ENCODE results near the gene ZP1. TPM values are rescaled to one million over a fixed set of nuclear protein-coding genes. Genes with fewer than 3 reads are reported as not detected.

ZP1 gene
- total and polyA plus RNA-seq, 2 of the 8 experiments (the other 6 are each of a cell fraction or from before 2014, with no cell fraction given): not detected

DNA sequence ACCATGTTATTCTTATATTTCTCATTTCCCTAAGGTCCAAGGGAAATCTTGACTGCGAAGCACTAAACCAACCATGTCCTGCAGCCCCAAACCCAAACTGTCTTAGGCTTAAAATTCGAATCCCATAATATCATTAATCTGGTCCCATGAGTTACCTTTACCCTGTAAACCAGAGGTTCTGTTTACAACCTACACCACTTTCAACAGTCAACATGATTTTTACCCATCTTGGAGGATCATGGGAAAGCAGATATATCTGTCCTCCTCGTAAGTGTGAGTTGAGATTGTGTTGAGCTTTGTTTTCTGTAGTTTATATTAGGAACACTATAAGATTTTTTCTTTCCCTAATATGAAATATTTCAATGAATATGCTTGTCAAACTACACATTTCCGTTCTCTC lies 32.6 kb downstream of the ZP1 start:
- Histone ChIP-seq H3K9me3 (ENCODE audit: insufficient read depth in 2 of 2, low read depth in 1 of 2, low read length in 1 of 2) (no peaks in the 10 kb centered on the region), H3K23ac (ENCODE audit: insufficient read length) (no peak overlapping the region), H2BK20ac (ENCODE audit: low read length) (no peak overlapping the region), H3K4me3 (ENCODE audit: extremely low read depth in 1 of 4, insufficient read depth in 2 of 4, low read depth in 3 of 4, low read length in 4 of 4) (no peak overlapping the region), H3K79me1 (ENCODE audit: low read depth, low read length) (peaks cover 9% of the 10 kb centered on the region), H4K5ac (ENCODE audit: insufficient read length, low read depth, low read length) (no peak overlapping the region), H2BK5ac (ENCODE audit: low read depth, low read length) (no peak overlapping the region), H3K23me2 (ENCODE audit: low read depth, low read length) (no peaks in the 10 kb centered on the region), H3K4ac (replicated peaks; ENCODE audit: insufficient read length, low read depth, low read length) (no peak overlapping the region), H3K27me3 (replicated peaks in 1 of 4; ENCODE audit: control insufficient read depth in 3 of 4, extremely low read depth in 1 of 4, insufficient read depth in 3 of 4, low read length in 3 of 4) (no peaks in the 10 kb centered on the region), H2BK120ac (replicated peaks; ENCODE audit: low read depth, low read length) (no peak overlapping the region), H2BK15ac (ENCODE audit: low read length) (no peak overlapping the region), H3K9ac (replicated peaks in 1 of 4; ENCODE audit: extremely low read depth in 1 of 4, low read depth in 3 of 4, low read length in 3 of 4) (no peak overlapping the region), H2AFZ (ENCODE audit: low read length) (no peak overlapping the region), H2BK12ac (ENCODE audit: low read depth, low read length) (no peak overlapping the region), H3K4me2 (ENCODE audit: insufficient read depth in 1 of 2, low read depth in 2 of 2, low read length in 2 of 2) (no peak overlapping the region), H3K56ac (replicated peaks; ENCODE audit: insufficient read length, low read depth, low read length) (no peak overlapping the region), H4K91ac (replicated peaks; ENCODE audit: insufficient read length, low read length) (no peak overlapping the region), H3K18ac (ENCODE audit: extremely low read depth, low read length) (no peak overlapping the region), H2AK5ac (ENCODE audit: low read depth, low read length) (no peak overlapping the region), H3K14ac (ENCODE audit: insufficient read length) (no peak overlapping the region), H4K20me1 (replicated peaks in 1 of 2; ENCODE audit: control insufficient read depth in 1 of 2, insufficient read depth in 2 of 2, low read length in 2 of 2) (peaks cover 10 to 30% of the 10 kb centered on the region in 2 experiments), H3K27ac (ENCODE audit: low read depth, low read length) (no peak overlapping the region), H4K8ac (ENCODE audit: extremely low read depth, insufficient read depth, low read length) (no peak overlapping the region), H3K79me2 (ENCODE audit: control insufficient read depth in 1 of 2, insufficient read depth in 2 of 2, low read length in 2 of 2) (peaks cover 13 to 30% of the 10 kb centered on the region in 2 experiments), H3K36me3 (ENCODE audit: control insufficient read depth in 2 of 4, insufficient read depth in 4 of 4, low read length in 3 of 4) (peaks cover 34 to 81% (median 74%) of the 10 kb centered on the region in 4 experiments), H3K4me1 (replicated peaks in 1 of 4; ENCODE audit: control insufficient read depth in 3 of 4, insufficient read depth in 4 of 4, low read length in 3 of 4) (peaks cover under 1 to 6% (median under 1%) of the 10 kb centered on the region in 4 experiments; a peak in 3 of 7 replicates)
- WGBS, 2 experiments (ENCODE audit: extremely low coverage in 1 of 2, insufficient coverage in 1 of 2, insufficient read length in 1 of 2, insufficient replicate concordance in 2 of 2, low coverage in 1 of 2, low lambda C conversion rate in 2 of 2, missing lambda C conversion rate in 1 of 2): 66% methylated on average over 4 of the region's 4 CpGs; no CpG with 5 or more reads in 1 of the 2 experiments
- FAIRE-seq (no peak), DNase-seq (ENCODE audit: low read depth in 1 of 2, low spot score in 2 of 2) (no peak)
- ChIA-PET POLR2A (ENCODE audit: partially characterized antibody) (interaction anchor here (1.5 to 1.6 kb wide), 3 partner anchors 10 to 49 kb away, joined by 3 to 8 read pairs (median 4); no protein-coding TSS in a partner anchor), CTCF (ENCODE audit: partially characterized antibody) (interaction anchor here (0.6 to 23.0 kb wide), 37 partner anchors 8 to 457 kb away, joined by 3 to 522 read pairs (median 4); partner anchors contain the start of genes PTGDR2, TMEM109 and ZP1)
- TF ChIP-seq RAD21 (IDR thresholded peaks at IDR 0.05 in 1 of 2, conservative IDR thresholded peaks at IDR 0.05 in 1 of 2; ENCODE audit: low read depth in 2 of 2, low read length in 2 of 2) (no peak), RFX5 (IDR thresholded peaks at IDR 0.05; ENCODE audit: borderline replicate concordance, low read depth, low read length) (no peak), GTF2F1 (IDR thresholded peaks at IDR 0.05; ENCODE audit: borderline replicate concordance, low read depth, low read length) (no peak), TBP (IDR thresholded peaks at IDR 0.05; ENCODE audit: low read depth, low read length) (no peak)
- TF ChIP-seq, protein P1, sequence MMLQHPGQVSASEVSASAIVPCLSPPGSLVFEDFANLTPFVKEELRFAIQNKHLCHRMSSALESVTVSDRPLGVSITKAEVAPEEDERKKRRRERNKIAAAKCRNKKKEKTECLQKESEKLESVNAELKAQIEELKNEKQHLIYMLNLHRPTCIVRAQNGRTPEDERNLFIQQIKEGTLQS (IDR thresholded peaks at IDR 0.05; ENCODE audit: insufficient read depth, low read depth, low read length): no peak
